Stimulated activated naive CD8-positive, alpha-beta T cell treated with anti-CD3 and anti-CD28 coated beads, Interleukin-15, Interleukin-2, amounts not matched to agents 100 ng/mL and 50 ng/mL, for 24 hours (primary cell): ENCODE measurements around the gene ULK2.

Source experiments
- H3K27ac Mint-ChIP-seq: one replicate; pipeline ENCODE4 v1.8.0; 2021; ENCODE audit warnings: mild to moderate bottlenecking, mixed read lengths
- H3K27me3 Mint-ChIP-seq: one replicate; pipeline ENCODE4 v1.8.0; 2021; ENCODE audit warnings: mixed read lengths
- H3K36me3 Mint-ChIP-seq: one replicate; pipeline ENCODE4 v1.8.0; 2021; ENCODE audit warnings: low read depth, mixed read lengths
- H3K4me1 Mint-ChIP-seq: one replicate; pipeline ENCODE4 v1.8.0; 2021; ENCODE audit warnings: low read depth, mixed read lengths
- H3K4me3 Mint-ChIP-seq: one replicate; pipeline ENCODE4 v1.8.0; 2021; ENCODE audit warnings: mild to moderate bottlenecking, mixed read lengths
- H3K9me3 Mint-ChIP-seq: one replicate; pipeline ENCODE4 v1.8.0; 2021; ENCODE audit warnings: mixed read lengths

ULK2 gene

GRCh38 chr17:19799796-19800195, 67.9 kb downstream of the ULK2 start:
- Mint-ChIP-seq H3K4me3 (no peak overlapping the region), H3K4me1 (no peaks in the 10 kb centered on the region), H3K27ac (no peak overlapping the region), H3K9me3 (peaks cover 4% of the 10 kb centered on the region), H3K27me3 (no peaks in the 10 kb centered on the region), H3K36me3 (peaks cover 47% of the 10 kb centered on the region)

DNA sequence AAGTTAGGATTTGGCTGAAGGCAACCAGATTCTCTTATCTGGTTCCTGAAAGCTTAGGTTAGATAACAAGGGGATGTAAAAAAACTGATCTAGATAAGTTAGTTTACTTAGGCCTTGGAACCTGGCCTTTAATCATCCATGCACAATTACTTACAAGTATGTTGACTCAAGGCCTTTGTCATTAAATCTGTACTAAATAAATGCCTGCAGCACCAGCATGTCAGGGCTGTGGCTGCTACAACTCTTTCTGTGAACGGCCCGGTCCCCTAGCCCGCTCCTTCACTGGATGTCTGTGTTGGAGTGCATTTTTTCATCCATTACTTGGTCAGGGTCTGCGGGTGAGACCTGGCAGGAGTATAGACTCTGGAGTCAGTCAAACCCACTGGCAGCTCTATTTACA, 71.3 kb downstream of the ULK2 start:
- Mint-ChIP-seq H3K27me3 (no peaks in the 10 kb centered on the region), H3K4me1 (no peaks in the 10 kb centered on the region), H3K4me3 (no peak overlapping the region), H3K36me3 (peaks cover 73% of the 10 kb centered on the region), H3K27ac (no peak overlapping the region), H3K9me3 (peaks cover 16% of the 10 kb centered on the region)

GRCh38 chr17:19791918-19792550, 75.7 kb downstream of the ULK2 start:
- H3K36me3 Mint-ChIP-seq = peaks cover 76% of the 10 kb centered on the region
- no peaks in the 10 kb centered on the region for H3K27me3 Mint-ChIP-seq
- no peaks in the 10 kb centered on the region for H3K4me1 Mint-ChIP-seq
- no peak overlapping the region for H3K4me3 Mint-ChIP-seq
- peaks cover 16% of the 10 kb centered on the region for H3K9me3 Mint-ChIP-seq
- H3K27ac Mint-ChIP-seq = no peak overlapping the region

DNA sequence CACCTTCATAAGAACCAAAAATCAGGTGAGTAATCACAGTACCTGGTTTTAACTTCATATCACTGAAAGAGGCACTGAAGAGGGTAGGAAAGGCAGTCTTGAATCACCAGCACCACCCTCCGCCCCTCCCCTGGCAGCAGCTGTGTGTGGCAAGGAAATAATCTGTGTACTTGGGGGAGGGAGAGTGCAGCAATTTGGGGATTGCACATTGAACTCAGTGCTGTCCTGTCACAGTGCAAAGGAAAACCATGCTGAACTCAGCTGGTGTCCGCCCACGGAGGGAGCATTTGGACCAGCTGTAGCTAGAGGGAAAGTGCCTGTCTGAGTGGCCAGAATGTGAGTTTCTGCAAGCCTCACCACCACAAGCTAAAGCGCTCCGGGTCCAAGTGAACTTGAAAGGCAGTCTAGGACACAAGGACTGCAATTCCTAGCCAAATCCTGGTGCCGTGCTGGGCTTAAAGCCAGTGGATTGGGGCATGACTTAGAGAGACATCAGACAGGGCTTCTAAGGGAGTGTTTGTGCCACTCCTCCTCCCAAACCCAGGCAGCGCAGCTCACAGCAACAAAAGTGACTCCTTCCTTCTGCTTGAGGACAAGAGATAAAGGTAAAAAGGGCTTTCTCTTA, 79.9 kb downstream of the ULK2 start:
- Mint-ChIP-seq H3K9me3 (no peaks in the 10 kb centered on the region), H3K4me1 (no peaks in the 10 kb centered on the region), H3K27me3 (no peaks in the 10 kb centered on the region), H3K36me3 (peaks cover 35% of the 10 kb centered on the region), H3K27ac (no peak overlapping the region), H3K4me3 (no peak overlapping the region)

DNA sequence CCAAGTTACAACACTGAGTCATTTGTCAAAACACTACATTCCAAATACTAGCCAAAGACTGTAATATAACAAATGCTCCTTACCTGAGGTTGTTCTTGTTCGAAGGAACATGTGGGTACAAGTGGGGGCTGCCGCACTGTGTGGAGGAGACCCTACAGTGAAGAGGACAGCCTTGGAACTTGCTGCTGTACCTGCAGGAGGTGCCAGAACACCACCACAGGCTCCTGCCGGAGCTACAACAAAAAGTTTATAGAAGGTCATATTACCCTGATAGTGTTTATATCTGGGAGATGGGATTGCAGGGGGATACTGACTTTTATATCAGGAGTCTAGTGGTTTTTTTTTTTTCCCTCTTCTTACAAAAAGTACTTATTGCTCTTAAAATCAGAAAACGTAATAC, 81.9 kb downstream of the ULK2 start:
- Mint-ChIP-seq H3K9me3 (no peaks in the 10 kb centered on the region), H3K4me1 (no peaks in the 10 kb centered on the region), H3K27ac (no peak overlapping the region), H3K36me3 (peaks cover 31% of the 10 kb centered on the region), H3K4me3 (no peak overlapping the region), H3K27me3 (no peaks in the 10 kb centered on the region)

- H3K4me3 Mint-ChIP-seq = no peak overlapping the region
- no peak overlapping the region for H3K27ac Mint-ChIP-seq
- H3K36me3 Mint-ChIP-seq = peaks cover 16% of the 10 kb centered on the region
- H3K9me3 Mint-ChIP-seq = no peaks in the 10 kb centered on the region
- no peaks in the 10 kb centered on the region for H3K27me3 Mint-ChIP-seq
- H3K4me1 Mint-ChIP-seq = no peaks in the 10 kb centered on the region
Measured at GRCh38 chr17:19781488-19782458, 86.0 kb downstream of the ULK2 start.

DNA sequence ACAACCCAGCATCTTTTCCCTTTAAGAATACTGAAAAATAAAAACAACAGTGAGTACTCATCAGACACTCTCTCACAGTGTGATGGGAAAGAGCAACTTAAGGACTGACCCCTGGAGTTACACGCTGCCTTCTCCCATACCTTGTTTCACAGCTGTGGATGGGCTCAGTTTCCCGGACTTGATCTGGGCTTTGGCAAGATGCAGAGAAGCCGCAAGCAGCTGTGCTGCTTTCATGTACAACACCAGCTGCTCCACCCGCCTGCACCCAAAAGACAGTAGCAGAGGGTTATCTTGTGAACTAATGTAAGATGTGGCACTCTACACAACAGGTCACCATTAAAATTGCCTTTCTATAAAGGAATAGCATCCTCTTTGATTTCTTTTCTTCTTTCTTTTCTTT, 86.9 kb downstream of the ULK2 start:
- Mint-ChIP-seq H3K27me3 (no peaks in the 10 kb centered on the region), H3K36me3 (peaks cover 16% of the 10 kb centered on the region), H3K9me3 (no peaks in the 10 kb centered on the region), H3K4me3 (no peak overlapping the region), H3K27ac (no peak overlapping the region), H3K4me1 (no peaks in the 10 kb centered on the region)

DNA sequence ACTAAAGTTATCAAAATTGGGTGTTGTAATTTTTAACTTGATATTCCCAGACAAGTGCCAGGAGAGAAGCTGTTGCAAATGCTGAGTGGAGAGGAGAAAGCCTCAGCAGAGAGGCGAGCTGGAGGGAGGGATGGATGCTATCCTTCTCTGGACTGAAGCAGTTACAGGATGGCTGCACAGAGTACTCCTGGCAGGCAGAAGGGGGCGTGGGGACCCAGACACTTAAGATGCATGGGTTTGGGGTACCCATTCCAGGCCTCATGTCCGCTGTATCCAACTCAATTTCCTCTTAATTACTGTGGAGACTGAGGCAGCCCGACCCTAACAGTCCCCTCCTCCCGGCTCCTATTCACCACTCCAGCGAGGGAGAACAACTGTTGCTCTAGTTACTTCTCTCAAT, 94.2 kb downstream of the ULK2 start:
- H3K9me3 Mint-ChIP-seq = no peaks in the 10 kb centered on the region
- peaks cover 8% of the 10 kb centered on the region for H3K36me3 Mint-ChIP-seq
- no peak overlapping the region for H3K4me3 Mint-ChIP-seq
- no peaks in the 10 kb centered on the region for H3K27me3 Mint-ChIP-seq
- H3K4me1 Mint-ChIP-seq = peaks cover 27% of the 10 kb centered on the region
- H3K27ac Mint-ChIP-seq = no peak overlapping the region

- H3K4me3 Mint-ChIP-seq = no peak overlapping the region
- H3K27me3 Mint-ChIP-seq = no peaks in the 10 kb centered on the region
- peaks cover 8% of the 10 kb centered on the region for H3K36me3 Mint-ChIP-seq
- no peak overlapping the region for H3K27ac Mint-ChIP-seq
- H3K9me3 Mint-ChIP-seq = no peaks in the 10 kb centered on the region
- peaks cover 33% of the 10 kb centered on the region for H3K4me1 Mint-ChIP-seq
Measured at GRCh38 chr17:19771971-19772630, 95.6 kb downstream of the ULK2 start.

GRCh38 chr17:19770985-19771735, 96.6 kb downstream of the ULK2 start:
- Mint-ChIP-seq H3K4me1 (peaks cover 33% of the 10 kb centered on the region), H3K4me3 (no peak overlapping the region), H3K36me3 (peaks cover 8% of the 10 kb centered on the region), H3K27ac (no peak overlapping the region), H3K27me3 (no peaks in the 10 kb centered on the region), H3K9me3 (no peaks in the 10 kb centered on the region)

DNA sequence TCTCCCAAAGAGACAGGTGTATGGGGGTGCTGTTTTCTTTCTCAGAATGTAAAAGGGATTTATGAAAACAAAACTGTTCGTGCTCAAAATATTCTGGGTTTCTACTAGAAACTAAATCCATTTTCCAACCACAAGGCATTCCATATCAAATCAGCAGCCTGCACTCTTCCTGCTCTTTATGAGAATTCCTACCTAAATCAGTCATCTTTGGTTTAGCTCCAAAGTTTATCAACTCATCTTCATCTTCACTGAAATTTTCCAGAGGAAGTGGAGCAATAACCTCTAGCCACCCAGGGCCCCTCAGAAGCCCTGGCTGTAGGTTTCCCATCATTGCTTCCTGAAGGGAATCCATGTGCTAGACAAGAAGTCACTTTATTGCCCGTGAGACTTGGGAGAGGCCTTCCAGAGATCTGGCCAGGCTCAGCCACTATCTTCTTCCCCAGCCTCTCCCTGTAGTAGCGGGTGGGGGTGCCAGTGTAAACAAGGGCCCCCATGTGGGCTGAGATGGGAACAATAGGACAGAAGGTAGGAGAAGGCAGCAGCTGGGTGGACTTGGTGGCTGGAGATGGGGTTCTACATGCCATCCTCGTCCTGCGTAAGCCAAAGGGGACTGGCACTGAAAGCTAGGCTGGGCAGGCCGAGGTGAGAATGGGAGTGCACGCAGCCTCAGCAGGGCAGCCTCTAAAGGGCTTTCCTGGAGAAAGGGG, 97.6 kb downstream of the ULK2 start:
- H3K36me3 Mint-ChIP-seq = no peaks in the 10 kb centered on the region
- H3K9me3 Mint-ChIP-seq = no peaks in the 10 kb centered on the region
- H3K27ac Mint-ChIP-seq = peak overlapping the region; percentile 11
- H3K4me1 Mint-ChIP-seq = peaks cover 33% of the 10 kb centered on the region
- no peak overlapping the region for H3K4me3 Mint-ChIP-seq
- H3K27me3 Mint-ChIP-seq = no peaks in the 10 kb centered on the region

GRCh38 chr17:19768046-19768782, 99.5 kb downstream of the ULK2 start:
- no peaks in the 10 kb centered on the region for H3K27me3 Mint-ChIP-seq
- H3K4me1 Mint-ChIP-seq = peaks cover 33% of the 10 kb centered on the region
- H3K27ac Mint-ChIP-seq = no peak overlapping the region

More at GRCh38 chr17:19768046-19768782, 99.5 kb downstream of the ULK2 start:
- no peaks in the 10 kb centered on the region for H3K9me3 Mint-ChIP-seq
- H3K4me3 Mint-ChIP-seq = no peak overlapping the region
- no peaks in the 10 kb centered on the region for H3K36me3 Mint-ChIP-seq
